ENCODE measurements around the gene ZBTB43. TPM values are rescaled to one million over a fixed set of nuclear protein-coding genes. Genes with fewer than 3 reads are reported as not detected.

Gene ZBTB43
- total RNA-seq, 4 donors from 2014 or later: 9.9 to 15.2 (median 12.7) TPM

GRCh38 chr9:126844085-126844484 lies 39.2 kb downstream of the ZBTB43 start:
- no peak for TF ChIP-seq CTCF (IDR thresholded peaks at IDR 0.05; ENCODE audit: low read depth)

DNA sequence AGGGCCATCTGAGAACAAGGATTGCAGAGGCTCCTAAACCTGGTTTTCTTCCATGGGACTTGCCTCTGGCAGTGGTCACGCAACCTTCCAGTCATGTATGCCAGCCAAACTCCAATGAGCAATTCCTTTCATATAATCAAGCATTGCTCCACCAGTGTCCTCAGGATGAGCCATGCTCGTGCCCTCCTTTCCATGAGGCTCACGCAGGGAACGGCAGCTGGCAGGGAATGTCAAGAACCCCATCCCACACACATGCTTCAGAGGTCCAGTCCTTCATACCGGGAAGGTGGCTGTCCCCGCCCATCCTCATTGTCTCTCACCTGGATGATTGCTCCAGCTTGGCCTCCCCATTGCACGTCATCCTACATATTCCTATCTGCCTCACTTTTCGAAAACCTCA lies 42.2 kb downstream of the ZBTB43 start:
- TF ChIP-seq CTCF (IDR thresholded peaks at IDR 0.05; ENCODE audit: low read depth): no peak

GRCh38 chr9:126849591-126850225 lies 44.9 kb downstream of the ZBTB43 start:
- no peak for TF ChIP-seq CTCF (IDR thresholded peaks at IDR 0.05; ENCODE audit: low read depth)

- no peak for TF ChIP-seq CTCF (IDR thresholded peaks at IDR 0.05; ENCODE audit: low read depth)
Measured at GRCh38 chr9:126851286-126851880, 46.5 kb downstream of the ZBTB43 start.

GRCh38 chr9:126852086-126852688 lies 47.3 kb downstream of the ZBTB43 start:
- no peak for TF ChIP-seq CTCF (IDR thresholded peaks at IDR 0.05; ENCODE audit: low read depth)

DNA sequence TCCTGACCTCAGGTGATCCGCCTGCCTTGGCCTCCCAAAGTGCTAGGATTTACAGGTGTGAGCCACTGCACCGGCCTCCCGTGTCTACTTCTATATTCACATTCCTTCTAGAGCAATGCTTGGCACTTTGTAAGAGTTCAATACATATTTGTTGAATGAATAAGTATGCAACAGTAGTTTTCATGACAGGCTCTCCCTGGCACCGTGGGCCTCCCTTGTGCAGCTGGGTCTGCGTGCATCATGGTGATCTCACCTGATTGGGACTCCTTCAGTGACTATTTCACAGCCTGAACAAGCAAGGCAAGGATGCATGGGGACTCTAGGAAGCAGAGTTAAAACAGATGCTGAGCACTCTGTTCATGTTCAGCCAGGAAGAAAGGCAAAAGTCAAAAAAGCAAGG lies 48.8 kb downstream of the ZBTB43 start:
- TF ChIP-seq CTCF (IDR thresholded peaks at IDR 0.05; ENCODE audit: low read depth): no peak

- no peak for TF ChIP-seq CTCF (IDR thresholded peaks at IDR 0.05; ENCODE audit: low read depth)
Measured at GRCh38 chr9:126854734-126855133, 49.9 kb downstream of the ZBTB43 start.
